Parietal lobe (tissue), 1 donor: ENCODE measurements around the gene CXCR2. TPM values are rescaled to one million over a fixed set of nuclear protein-coding genes. Genes with fewer than 3 reads are reported as not detected.

Source experiments
- total RNA-seq: library from RNA; depleted of rRNA; stranded (reverse); fragments of >200 nt; gene quantifications from one replicate; pipeline ENCODE4 v1.2.3, GENCODE V29; 2014

Gene CXCR2
- not detected for total RNA-seq

DNA sequence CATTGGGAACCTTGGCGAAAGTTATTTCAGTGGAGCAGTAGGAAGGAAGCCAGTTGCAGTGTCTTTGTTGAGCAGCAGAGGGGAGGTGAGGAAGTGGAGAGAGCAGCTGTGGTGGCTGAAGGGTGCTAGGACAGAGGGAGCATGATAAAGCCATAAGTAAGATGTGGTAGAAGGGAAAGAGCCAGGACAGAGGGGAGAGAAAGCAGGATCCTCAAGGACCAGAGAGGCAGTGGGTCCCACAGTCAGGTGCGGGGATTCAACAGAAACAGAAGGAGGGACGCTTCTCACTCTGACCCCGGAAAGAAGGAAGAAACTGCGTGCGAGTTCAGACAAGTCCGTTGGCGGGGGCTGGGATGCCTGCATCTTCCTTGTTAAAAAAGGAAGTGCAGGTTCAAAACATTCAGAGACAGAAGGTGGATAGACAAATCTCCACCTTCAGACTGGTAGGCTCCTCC lies at the start of gene CXCR2:
CXCR2 (plus strand) TSS at position 403 of the 455 bp plus-strand sequence. CDS start 8,774 bp downstream, outside the sequence.

DNA sequence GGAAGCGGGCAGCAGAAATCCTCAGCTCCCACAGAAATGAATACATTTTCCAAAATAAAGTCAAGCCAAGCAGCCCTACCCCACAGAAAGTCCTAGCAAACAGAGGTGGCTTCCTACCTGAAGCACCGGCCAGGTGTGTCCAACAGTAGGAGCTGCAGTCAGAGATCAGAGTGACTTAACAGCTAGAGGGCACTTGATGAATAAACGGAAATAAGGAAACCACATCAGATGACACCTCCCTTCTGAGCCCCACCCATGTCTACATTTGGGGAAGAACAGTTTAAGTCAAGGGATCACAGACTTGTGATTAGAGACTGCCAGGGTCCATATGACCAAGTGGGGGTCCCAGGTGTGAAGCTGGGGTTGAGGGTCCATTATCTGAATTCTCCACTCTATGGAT lies 41.0 kb downstream of the CXCR2 start, which contains the start of gene CXCR1:
CXCR1 (minus strand) TSS at position 172 of the 400 bp plus-strand sequence. CDS start 1,751 bp downstream, outside the sequence.

Other genes with a start within 250 kb of the CXCR2 start
- gene TNS1, start 123.0 kb upstream of the CXCR2 start, total RNA-seq = 10.3 TPM
- not detected for gene RUFY4, start 56.8 kb upstream of the CXCR2 start, total RNA-seq
- gene CXCR1, start 40.9 kb downstream of the CXCR2 start, total RNA-seq = 0.31 TPM
- gene ARPC2, start 91.2 kb downstream of the CXCR2 start, total RNA-seq = 153 TPM
- gene GPBAR1, start 135.0 kb downstream of the CXCR2 start, total RNA-seq = not detected
- 82.0 TPM for gene AAMP, start 144.1 kb downstream of the CXCR2 start, total RNA-seq
- gene PNKD, start 144.5 kb downstream of the CXCR2 start, total RNA-seq = 14.4 TPM
- gene TMBIM1, start 166.5 kb downstream of the CXCR2 start, total RNA-seq = 8.5 TPM
- 2.5 TPM for gene CATIP, start 230.8 kb downstream of the CXCR2 start, total RNA-seq